ENCODE results near the gene EMP3. TPM values are rescaled to one million over a fixed set of nuclear protein-coding genes. Genes with fewer than 3 reads are reported as not detected.
"Not testable (repeated sequence)": the region's sequence is repeated elsewhere in the genome, so short reads cannot be mapped to it uniquely, and the experiment has no call there.

EMP3 gene
- polyA plus RNA-seq, 3 donors: 72.4 to 81.9 (median 79.0) TPM

DNA sequence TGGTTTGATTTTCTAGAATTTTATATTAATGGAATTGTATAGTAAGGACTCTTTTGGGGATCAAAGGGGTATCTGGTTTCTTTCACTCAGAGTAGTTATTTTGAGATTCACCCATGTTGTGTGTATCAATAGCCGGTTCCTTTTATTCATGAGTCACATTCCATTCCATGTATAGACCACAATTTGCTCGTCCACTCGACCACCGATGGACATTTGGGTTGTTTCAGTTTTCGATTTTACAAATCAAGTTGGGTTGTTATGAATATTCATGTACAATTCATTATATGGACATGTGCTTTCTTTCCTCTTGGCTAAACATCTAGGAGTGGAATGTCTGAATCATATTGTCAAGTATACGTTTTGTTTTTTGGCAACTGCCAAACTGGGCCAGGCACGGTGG lies 9.6 kb upstream of the EMP3 start:
- DNase-seq (ENCODE audit: low read depth in 3 of 3, low spot score in 2 of 3): no peak

DNA sequence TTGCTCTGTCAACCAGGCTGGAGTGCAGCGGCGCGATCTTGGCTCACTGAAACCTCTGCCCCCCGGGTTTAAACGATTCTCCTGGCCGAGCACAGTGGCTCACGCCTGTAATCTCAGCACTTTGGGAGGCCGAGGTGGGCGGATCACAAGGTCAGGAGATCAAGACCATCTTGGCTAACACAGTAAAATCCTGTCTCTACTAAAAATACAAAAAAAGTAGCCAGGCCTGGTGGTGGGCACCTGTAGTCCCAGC lies 7.7 kb upstream of the EMP3 start:
- DNase-seq (ENCODE audit: low read depth in 3 of 3, low spot score in 2 of 3): not testable (repeated sequence)

DNA sequence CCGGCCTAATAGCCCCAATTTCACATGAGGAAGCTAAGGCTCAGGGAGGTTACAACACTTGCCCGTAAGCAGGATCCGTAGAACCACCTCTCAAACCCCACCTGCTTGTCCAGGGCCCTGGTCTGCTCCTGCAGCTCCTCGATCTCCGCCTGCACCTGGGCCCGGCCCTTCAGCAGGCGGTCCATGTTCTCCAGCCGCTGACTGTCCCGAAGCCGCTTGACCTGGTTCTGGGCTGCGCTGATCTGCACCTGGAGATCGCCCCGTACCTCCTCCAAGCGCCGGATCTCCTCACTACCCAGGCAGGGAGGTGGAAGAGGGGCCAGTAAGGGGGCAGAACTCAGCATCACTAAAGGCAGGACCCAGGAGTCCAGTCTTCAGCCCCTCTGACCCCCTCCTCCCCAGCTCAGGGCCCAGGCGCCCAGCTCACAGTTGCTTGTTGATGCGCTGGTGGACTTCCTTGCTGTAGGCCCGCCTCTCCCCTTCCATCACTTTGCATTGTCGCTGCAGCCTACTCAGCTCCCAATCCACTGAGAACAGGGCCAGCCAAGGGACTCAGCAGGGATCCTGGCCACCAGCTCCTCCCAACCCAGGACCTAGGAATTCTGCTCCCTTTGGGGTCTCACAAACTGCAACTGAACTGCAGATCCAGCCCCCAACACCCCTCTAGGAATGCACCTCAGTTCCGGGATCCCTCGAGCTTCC lies 6.9 kb upstream of the EMP3 start:
- DNase-seq (ENCODE audit: low read depth in 3 of 3, low spot score in 2 of 3): no peak

DNA sequence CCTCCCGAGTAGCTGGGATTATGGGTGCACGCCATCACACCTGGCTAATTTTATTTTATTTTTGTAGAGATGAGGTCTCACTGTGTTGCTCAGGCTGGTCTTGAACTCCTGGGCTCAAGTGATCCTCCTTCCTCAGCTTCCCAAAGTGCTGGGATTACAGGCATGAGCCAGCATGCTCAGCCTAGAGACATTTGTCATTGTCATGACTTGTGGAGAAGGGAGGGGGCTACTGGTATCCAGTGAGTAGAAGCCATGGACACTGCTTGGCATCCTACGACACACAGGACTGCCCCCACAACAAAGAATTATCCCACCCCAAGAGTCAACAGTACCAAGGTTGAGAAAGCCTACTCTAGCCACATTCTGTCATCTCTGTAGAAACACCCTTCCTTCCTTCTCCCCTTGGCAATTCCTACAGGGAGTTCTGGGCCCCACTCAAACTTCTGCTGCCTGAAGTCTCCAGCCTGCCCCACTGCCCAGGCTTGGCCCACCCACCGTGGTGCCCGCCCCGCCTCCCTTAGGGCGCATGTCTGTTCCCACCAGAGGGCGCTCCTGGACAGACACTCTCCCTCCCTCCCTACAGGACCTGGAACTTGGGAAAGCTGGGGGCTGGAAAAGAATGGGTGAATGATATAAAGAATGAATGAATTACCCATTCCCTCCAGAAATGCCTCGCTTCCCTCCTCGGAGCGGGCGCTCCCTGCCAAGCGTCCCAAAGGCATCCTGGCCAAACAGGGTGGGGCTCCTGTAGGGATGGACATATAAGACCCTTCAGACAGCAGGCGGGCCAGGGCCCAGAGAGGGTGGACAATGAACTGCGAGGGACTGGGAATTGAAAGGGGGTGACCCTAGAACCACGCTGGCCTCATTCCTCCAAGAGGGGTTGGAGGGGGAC lies 5.5 kb upstream of the EMP3 start:
- no peak for DNase-seq (ENCODE audit: low read depth in 3 of 3, low spot score in 2 of 3)

DNA sequence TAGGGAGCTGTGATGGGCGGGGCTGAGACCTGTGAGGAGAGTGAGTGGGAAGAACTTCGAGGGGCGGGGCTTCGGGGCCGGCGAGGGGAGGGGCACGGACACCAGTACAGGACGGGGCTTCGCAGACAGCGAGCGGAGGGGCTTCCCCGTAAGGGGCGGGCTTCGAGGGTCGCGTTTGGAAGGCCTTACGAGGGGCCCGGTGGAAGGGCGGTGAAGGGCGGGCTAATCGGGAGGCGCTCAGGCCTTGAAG lies 4.1 kb upstream of the EMP3 start:
- DNase-seq (ENCODE audit: low read depth in 3 of 3, low spot score in 2 of 3): peak in 1 of 3 donors; percentile 84

DNA sequence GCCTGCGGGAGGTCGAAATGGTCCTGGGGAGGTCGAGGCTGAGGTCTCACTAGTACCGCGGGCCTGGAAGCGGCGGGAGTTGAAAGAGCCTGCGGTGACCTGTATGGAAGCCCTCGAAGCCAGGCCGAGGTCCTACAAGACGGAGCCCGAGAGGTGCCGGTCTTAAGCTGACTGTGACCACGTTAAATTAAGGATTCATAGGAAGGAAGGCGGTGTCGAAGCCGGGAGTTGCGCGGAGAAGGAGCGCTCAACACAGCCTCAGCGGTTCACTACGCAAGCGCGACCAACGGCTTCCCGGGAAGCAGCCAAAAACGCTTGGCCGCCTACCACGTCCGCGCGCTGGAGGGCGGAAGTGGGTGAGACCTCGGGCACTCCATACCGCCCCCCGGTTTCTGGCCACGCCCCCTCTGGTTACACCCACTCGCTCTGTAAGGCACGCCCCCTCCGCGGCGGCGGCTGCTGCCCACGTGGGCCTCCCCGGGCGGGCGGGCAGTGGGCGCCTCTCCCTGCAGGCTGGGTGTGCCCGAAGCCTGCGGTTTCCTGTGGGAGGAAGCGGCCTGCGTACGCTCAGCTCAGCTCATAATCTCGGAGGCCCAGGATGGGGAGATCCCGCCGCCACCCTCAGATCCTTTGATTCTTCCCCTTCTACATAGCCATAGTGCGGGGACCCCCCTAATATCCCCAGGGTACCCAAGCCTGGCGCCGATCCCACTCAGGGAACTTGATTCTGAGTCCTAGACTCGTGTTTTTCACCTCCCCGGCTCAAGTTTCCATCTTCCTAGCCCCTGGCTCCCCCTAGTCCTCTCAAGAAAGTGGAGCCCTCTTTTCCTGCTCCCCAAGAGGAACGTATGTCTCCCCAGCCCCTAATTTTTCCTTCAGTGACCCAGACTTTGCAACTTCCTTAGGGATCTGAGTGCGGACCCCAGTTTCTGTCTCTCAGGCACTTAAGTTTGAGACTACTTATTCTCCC lies 3.4 kb upstream of the EMP3 start:
- peak in 2 of 3 donors; percentile 91 to 94 for DNase-seq (ENCODE audit: low read depth in 3 of 3, low spot score in 2 of 3)

DNA sequence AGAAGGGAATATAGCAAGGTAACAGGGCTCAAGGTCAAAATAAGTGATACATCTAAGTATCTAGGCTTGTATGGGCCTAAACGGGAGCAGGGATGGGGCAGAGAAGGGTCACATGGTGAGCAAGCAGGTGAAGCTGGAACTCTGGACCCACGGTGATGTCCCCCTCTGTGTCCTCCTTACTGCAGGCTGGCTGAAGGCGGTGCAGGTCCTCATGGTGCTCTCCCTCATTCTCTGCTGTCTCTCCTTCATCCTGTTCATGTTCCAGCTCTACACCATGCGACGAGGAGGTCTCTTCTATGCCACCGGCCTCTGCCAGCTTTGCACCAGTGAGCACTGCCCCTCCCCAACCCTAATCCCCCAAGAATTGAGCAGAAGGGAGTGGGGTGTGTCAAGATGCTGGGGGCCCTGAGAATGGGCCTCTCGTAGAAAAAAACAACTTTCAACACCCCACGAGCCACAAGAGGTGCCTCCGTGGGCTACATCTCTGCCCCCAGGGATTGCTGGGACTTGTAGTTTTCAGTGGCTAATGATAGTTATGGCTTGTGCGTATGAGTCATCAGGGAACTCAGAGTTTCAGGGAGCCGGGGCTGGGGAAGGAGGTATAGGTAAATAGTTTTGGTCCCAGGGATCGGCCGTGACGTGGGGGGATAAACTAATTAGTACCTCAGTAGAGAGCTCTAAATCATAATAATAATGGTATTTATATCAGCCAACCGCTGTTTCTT lies 4.0 kb downstream of the EMP3 start:
- no peak for DNase-seq (ENCODE audit: low read depth in 3 of 3, low spot score in 2 of 3)

DNA sequence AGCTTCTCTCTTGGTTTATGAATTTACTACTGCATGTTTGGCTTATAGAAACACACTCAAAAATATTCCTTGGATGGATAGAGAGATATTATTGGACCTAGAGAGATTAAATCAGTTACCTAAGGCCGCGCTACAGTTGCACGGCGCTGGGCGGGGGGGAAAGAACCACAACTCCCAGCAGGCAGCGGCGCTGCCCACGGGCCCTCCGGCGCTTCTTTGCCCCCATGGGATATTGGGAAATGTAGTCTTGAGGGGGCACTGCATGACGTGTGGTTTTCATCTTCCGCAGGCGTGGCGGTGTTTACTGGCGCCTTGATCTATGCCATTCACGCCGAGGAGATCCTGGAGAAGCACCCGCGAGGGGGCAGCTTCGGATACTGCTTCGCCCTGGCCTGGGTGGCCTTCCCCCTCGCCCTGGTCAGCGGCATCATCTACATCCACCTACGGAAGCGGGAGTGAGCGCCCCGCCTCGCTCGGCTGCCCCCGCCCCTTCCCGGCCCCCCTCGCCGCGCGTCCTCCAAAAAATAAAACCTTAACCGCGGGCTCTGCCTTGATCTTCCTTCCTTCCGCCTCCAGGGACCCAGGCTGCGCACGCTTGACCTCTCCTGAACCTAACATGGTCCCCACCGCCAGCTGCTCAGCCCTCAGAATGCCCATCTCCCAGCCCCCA lies 4.8 kb downstream of the EMP3 start:
- DNase-seq (ENCODE audit: low read depth in 3 of 3, low spot score in 2 of 3): no peak

DNA sequence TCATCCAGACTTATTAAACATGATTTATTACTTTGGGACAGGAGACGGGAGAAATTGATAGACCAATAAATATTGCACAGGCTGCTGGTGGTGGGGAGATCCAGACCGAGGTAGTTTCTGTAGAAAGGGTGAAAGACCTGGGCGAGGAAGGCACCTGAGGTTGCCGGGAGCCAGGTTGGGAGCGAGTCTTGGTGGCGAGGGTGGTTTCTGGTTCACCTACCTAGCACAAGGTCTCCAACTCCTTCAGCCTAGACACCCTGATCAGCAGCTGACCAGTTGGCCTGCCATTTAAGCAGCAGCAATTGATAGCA lies 7.0 kb downstream of the EMP3 start:
- DNase-seq (ENCODE audit: low read depth in 3 of 3, low spot score in 2 of 3): no peak

DNA sequence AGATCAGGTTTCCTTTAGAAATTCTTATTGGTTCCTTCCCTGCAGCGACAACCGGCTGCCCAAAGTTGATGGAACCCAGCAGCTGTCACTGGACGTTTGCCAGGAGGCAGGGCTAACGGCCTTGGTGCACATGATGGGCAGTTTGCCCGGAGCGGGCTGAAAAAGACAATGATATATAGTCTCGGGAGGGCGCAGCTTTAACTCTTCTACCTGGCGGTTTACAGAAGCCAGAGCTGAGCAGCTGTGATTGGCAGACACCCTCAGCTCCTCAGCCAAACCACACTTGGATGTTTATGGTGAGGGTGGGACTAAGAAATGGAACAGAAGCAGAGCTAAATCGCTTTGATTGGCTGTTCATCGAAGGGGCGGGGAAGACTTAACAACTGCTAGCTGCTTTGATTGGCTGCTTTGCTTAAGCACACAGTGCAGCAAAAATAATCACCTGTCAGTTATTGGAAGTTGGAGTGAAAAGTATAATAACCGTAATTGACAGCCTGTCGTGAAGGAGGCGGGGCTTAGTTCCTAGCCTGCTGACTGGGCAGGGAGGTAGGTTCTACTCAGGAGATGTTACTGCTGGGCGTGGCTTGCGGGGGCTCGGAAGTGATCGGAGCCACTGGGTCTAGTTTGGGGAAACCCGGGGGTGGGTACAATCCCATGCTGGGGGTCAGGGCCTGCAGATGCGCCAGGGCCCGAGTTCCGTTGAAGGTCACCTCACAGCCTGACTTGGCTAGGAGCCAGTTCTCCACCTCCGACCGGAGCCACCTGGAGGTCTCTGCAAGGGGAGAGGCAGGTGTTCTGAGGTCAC lies 7.5 kb downstream of the EMP3 start:
- peak; percentile 88 to 96 (median 94) for DNase-seq (ENCODE audit: low read depth in 3 of 3, low spot score in 2 of 3)

DNA sequence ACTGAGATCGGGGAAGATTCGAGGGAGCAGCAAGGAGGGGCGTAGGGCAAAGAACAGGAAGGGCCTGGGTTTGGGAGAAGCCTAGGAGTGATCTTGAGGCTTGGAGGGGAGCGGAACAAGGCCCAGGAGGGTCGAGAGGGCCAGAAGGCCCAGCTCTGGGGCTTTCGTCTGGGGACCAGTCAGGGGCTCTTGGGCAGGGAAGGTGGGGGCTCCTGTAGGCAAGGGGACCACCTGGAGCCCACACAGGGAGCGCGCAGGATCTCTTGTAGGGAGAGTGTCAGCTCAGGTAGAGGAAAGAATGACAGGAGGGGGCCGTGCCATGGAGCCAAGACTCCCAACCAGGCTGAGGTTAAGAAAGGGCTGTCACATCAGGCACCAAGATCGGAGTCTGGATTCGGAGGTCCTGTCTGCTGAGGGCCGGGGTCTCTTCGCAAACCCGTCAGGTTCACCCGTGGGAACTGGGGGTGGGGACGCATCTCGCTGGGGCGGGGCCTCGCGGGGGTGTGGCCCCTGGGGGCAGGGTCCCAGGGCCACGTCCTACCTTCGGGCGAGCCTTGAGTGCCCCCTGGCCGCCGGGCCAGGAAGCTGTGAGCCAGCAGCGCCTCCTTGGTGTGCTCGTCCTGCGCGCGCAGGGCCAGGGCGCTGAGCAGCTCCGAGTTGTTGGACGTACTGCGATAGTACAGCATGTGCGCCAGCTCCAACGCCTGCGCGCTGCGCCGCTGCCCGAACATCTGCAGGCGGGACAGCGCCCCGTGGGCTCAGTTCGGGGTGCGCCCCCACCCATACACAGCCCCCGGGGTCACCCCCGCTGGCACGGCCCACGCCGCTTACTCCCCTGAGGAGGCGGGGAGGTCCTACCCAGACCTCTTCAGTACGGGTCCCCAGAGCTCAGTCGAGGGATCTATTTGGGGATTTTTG lies 8.4 kb downstream of the EMP3 start:
- no peak for DNase-seq (ENCODE audit: low read depth in 3 of 3, low spot score in 2 of 3)

DNA sequence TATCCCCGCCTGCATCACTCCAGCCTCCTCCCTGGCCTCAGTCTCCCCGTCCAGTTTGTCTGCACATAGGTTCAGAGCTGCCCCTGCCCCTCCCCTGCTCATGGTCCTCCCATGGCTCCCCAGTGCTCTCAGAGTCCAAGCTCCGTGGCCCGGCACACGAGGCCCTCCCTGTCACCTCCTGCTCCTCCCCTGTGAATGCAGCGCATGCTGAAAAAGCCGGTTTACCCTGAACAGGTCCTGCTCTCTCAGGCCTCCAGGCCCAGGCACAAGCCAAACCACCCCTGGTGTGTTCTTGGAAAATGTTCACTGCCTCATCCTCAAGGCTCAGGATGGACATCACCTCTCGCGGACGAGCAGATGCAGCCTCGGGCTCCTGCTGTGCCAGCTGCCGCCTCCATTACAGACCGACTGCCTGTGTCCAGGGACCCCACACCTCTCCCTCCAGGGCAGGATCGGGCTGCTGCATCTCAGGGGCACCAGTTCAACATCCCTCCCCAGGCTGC lies 13.0 kb downstream of the EMP3 start:
- no peak for DNase-seq (ENCODE audit: low read depth in 3 of 3, low spot score in 2 of 3)

DNA sequence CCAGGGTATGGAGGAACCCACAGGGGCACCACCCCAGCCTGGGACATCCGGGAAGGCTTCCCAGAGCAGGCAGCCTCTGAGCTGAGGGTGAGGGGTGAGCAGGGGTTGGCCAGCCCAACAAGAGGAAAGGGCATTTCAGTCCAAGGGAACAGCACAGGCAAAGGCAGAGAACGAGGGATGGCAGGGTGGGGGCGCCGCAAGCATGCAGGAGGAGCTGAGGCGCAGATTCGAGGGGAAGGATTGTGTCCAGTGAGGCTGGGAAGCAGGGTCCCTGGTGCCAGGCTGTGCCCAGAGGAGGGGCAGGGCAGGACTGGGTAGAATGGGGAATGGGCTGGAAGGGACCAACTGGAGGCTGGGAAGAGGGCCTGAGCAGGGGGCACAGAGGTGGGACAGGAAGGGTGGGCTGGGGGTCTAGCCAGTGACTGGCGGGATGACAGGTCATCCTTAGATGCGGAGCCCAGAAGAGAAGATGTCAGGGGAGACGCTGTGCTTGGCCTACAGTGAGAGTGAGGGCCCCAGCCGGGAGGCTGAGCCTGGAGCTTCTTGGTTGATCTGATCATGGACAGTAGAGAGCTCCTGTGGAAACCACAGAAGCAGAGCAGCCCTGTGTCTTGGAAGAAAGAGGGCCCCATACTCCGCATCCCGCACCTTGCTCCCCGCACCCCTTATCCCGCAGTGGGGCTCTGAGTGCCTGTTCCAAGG lies 13.6 kb downstream of the EMP3 start:
- no peak for DNase-seq (ENCODE audit: low read depth in 3 of 3, low spot score in 2 of 3)

DNA sequence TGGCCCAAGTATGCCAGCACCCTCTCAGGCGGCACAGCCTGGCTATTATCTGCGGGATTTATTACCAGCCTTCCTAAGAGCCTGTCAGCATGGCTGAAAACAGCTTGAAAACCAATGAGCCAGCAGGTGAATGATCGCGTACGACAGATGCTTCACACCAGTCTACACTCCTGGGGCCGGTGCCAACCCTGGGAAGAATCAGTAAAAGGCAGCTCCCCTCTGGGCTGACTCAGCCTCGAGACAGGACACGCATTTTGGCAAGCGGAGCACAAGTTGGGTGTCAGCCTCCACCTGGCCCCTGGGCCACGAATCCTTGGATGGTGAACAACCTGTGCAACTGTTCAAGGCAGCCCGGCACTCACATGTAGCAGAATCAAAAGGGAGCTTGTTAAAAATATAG lies 15.6 kb downstream of the EMP3 start:
- no peak for DNase-seq (ENCODE audit: low read depth in 3 of 3, low spot score in 2 of 3)

DNA sequence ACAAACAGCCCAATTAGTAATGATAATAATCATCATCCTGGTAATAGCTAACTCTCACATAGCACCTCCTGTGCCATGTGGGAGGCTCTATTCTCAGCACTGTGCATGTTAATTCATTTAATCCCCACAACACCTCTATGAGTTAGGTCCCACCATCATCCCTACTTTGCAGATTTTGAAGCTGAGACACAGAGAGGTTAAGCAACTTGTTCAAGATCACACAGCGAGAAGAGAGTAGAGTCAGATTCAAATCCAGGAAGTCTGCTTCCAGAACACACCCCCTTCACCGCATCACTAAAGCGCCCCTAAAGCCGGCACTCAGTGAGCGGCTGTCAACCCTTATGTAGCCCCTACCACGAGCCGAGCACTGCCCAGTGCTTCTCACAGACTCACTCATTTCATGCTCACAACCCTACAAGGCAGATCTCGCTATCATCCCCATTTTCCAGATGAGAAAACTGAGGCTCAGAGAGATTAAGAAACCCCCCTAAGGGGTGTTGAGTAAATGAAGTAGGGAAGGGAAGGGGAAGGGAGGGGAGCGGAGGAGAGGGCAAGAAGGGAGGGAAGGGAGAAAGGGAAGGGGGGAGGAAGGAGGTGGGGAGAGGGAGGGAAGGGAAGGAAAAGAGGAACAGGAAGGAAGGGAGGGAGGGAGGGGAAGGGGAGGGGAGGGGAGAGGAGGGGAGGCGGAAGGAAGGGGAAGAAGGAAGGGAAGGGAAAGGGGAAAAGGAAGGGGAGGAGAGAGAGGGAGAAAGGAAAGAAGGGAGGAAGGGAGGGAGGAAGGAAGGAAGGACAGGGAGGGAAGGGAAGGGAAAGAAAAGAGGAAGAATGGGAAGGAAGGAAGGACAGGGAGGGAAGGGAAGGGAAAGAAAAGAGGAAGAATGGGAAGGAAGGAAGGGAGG lies 16.4 kb downstream of the EMP3 start:
- DNase-seq (ENCODE audit: low read depth in 3 of 3, low spot score in 2 of 3): no peak

DNA sequence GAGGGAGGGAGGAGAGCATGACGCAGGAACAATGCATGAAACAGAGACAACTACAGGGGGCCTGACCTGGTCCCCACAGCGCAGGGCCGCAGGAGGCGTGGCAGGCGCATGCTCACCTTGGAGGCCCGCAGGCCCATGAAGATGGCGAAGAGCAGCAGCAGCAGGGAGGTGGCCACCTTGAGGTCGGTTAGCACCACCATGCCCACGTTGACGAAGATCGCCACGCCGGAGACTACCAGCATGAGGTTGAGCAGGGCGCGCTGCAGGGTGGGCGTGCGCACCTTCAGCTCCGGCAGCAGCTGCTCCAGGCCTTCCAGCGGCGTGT lies 17.0 kb downstream of the EMP3 start:
- no peak for DNase-seq (ENCODE audit: low read depth in 3 of 3, low spot score in 2 of 3)

All from right renal cortex interstitium (tissue), 3 donors.